Left ventricle myocardium inferior (tissue), 1 donor: ENCODE data around the gene ATP5F1C. TPM values are rescaled to one million over a fixed set of nuclear protein-coding genes. Genes with fewer than 3 reads are reported as not detected.
A peak's percentile ranks its signal among the peaks of the same experiment; 100 is the strongest.

Experiments
- DNase-seq: peaks from one replicate; pipeline ENCODE4 v3.0.0-alpha.2; 2020
- H3K27ac ChIP-seq: fragments of 200-600 bp; replicated peaks from 2 replicates; pipeline ENCODE4 v1.8.0; 2021
- H3K27me3 ChIP-seq: fragments of 200-600 bp; 2 replicates; pipeline ENCODE4 v1.8.0; 2021; ENCODE audit warnings: low read depth
- H3K36me3 ChIP-seq: fragments of 200-600 bp; 2 replicates; pipeline ENCODE4 v1.8.0; 2021
- H3K4me1 ChIP-seq: fragments of 200-600 bp; 2 replicates; pipeline ENCODE4 v1.8.0; 2021
- H3K4me3 ChIP-seq: fragments of 200-600 bp; 2 replicates; pipeline ENCODE4 v1.8.0; 2021; ENCODE audit warnings: mild to moderate bottlenecking, moderate library complexity
- H3K9me3 ChIP-seq: fragments of 200-600 bp; replicated peaks from 2 replicates; pipeline ENCODE4 v1.8.0; 2021
- intact Hi-C: fragments of 100-400 bp; cut with micrococcal nuclease; formaldehyde crosslinking; loops from one replicate; pipeline ENCODE4 v1.11.0; 2022
- total RNA-seq: library from RNA; stranded (reverse); fragmentation: NEBNext Ultra II Directional; extraction: Animal tissue kit (Norgen Biotek cat#: 25700); gene quantifications from one replicate; pipeline ENCODE4 v1.2.1, GENCODE V29; 2021
- TF ChIP-seq, protein P1 (sequence below): fragments of 200-600 bp; IDR thresholded peaks from 2 replicates; pipeline ENCODE4 v1.8.0; 2021; ENCODE audit warnings: antibody characterized with exemption, mild to moderate bottlenecking, borderline replicate concordance
- donor health status: DM: no; HTN: yes; CAD: no; lungs with severe emphysema.

Gene ATP5F1C
- total RNA-seq, 1 donor from 2014 or later: 743 TPM

DNA sequence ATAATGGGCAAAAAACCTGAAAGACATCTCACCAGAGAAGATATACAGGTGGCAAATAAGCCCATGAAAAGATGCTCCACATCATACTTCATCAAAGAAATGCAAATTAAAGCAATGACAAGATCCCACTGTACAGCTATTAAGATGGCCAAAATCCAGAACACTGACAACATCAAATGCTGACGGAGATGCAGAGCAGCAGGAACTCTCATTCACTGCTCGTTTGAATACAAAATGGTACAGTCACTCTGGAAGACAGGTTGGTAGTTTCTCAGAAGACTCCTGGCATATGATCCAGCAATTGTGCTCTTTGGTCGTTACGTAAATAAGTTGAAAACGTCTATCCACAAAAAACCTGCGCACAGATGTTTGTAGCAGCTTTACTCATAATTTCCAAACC is 35.7 kb upstream of the ATP5F1C start:
- Histone ChIP-seq H3K9me3 (peaks cover 5% of the 10 kb centered on the region), H3K36me3 (peaks cover 71% of the 10 kb centered on the region)

DNA sequence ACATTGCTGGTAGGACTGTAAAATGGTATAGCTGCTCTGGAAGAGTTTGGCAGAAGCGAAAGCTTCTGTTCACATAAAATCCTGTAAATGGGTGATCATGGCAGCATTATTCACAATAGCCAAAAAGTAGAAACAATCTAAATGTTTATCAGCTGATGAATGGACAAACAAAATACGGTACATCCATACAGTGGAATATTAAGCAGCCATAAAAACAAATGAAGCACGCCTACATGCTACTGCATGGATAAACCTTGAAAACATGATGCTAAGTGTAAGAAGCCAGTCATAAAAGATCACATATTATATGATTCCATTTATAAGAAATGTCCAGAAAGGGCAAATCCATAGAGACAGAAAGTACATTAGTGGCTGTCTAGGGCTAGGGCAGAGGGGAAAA is 32.9 kb upstream of the ATP5F1C start:
- H3K4me1 ChIP-seq: no peaks in the 10 kb centered on the region
- H3K9me3 ChIP-seq: peaks cover 5% of the 10 kb centered on the region
- H3K36me3 ChIP-seq: peaks cover 95% of the 10 kb centered on the region
- intact Hi-C loops: no loop called here
- H3K4me3 ChIP-seq: no peak overlapping the region
- DNase-seq: no peak
- H3K27ac ChIP-seq: no peak overlapping the region
- TF ChIP-seq, protein P1, sequence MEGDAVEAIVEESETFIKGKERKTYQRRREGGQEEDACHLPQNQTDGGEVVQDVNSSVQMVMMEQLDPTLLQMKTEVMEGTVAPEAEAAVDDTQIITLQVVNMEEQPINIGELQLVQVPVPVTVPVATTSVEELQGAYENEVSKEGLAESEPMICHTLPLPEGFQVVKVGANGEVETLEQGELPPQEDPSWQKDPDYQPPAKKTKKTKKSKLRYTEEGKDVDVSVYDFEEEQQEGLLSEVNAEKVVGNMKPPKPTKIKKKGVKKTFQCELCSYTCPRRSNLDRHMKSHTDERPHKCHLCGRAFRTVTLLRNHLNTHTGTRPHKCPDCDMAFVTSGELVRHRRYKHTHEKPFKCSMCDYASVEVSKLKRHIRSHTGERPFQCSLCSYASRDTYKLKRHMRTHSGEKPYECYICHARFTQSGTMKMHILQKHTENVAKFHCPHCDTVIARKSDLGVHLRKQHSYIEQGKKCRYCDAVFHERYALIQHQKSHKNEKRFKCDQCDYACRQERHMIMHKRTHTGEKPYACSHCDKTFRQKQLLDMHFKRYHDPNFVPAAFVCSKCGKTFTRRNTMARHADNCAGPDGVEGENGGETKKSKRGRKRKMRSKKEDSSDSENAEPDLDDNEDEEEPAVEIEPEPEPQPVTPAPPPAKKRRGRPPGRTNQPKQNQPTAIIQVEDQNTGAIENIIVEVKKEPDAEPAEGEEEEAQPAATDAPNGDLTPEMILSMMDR: no peak
- no peaks in the 10 kb centered on the region for H3K27me3 ChIP-seq

More for the DNA sequence above, 35.7 kb upstream of the ATP5F1C start:
- Histone ChIP-seq H3K4me3 (no peak overlapping the region), H3K27ac (no peak overlapping the region), H3K27me3 (no peaks in the 10 kb centered on the region), H3K4me1 (no peaks in the 10 kb centered on the region)
- TF ChIP-seq, protein P1: no peak
- intact Hi-C loops: no loop called here
- DNase-seq: no peak

- TF ChIP-seq, protein P1: peak; percentile 67
- intact Hi-C loops: no loop called here
- Histone ChIP-seq H3K9me3 (peaks cover 5% of the 10 kb centered on the region), H3K36me3 (peaks cover 93% of the 10 kb centered on the region), H3K27me3 (no peaks in the 10 kb centered on the region), H3K4me1 (no peaks in the 10 kb centered on the region), H3K27ac (no peak overlapping the region), H3K4me3 (no peak overlapping the region)
- DNase-seq: no peak
Observed at GRCh38 chr10:7756360-7756992, 31.5 kb upstream of the ATP5F1C start.

DNA sequence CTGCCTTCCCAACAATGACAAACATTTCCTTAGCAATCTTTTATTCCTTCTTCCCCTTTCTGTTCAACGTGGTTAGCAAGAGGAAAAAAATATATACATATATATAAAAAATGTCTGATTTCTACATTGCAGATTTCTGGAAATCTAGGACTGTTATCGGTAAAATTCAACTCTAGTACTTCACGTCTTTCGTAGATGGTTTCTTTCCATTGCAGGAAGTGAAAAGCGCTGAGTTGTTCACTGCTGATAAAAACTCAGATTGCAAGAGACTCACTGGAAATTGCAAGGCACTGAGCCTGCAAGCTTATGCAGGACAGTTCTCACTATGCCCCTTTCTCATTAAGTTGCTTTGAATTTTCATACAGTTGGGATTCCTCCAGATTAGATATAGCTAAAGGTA is 24.0 kb upstream of the ATP5F1C start:
- H3K27ac ChIP-seq: no peak overlapping the region
- no peaks in the 10 kb centered on the region for H3K27me3 ChIP-seq
- H3K36me3 ChIP-seq: peaks cover 97% of the 10 kb centered on the region
- H3K4me3 ChIP-seq: no peak overlapping the region
- H3K9me3 ChIP-seq: no peaks in the 10 kb centered on the region
- intact Hi-C loops: no loop called here
- DNase-seq: no peak
- TF ChIP-seq, protein P1: no peak
- H3K4me1 ChIP-seq: no peaks in the 10 kb centered on the region

DNA sequence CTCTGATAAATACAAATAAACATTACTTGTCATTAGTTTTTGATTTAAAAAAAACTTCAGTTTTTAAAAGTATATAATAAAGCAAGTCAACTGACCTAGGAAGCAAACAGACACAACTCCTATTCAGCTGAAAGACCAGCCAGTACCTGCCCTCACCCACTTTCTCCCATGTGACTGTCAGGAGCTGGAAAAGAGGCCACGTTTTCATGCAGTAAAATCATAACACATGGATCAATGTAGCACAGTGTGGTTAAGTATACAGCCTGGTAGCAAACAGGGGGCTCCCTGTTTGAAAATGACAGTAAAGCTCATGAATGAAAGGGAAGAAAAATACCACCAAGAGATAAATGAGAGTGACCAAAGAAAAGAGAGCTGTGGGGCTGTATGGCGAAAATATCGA is 21.7 kb upstream of the ATP5F1C start:
- intact Hi-C loops: no loop called here
- H3K9me3 ChIP-seq: no peaks in the 10 kb centered on the region
- H3K4me1 ChIP-seq: no peaks in the 10 kb centered on the region
- no peak overlapping the region for H3K4me3 ChIP-seq
- H3K36me3 ChIP-seq: peaks cover 99% of the 10 kb centered on the region
- DNase-seq: no peak
- H3K27me3 ChIP-seq: no peaks in the 10 kb centered on the region
- TF ChIP-seq, protein P1: no peak
- no peak overlapping the region for H3K27ac ChIP-seq
